ENCODE results near the gene LDAH. TPM values are rescaled to one million over a fixed set of nuclear protein-coding genes. Genes with fewer than 3 reads are reported as not detected.
A peak's percentile ranks its signal among the peaks of the same experiment; 100 is the strongest.

LDAH gene
- total RNA-seq, 2 donors from 2014 or later: 15.9 to 34.3 TPM

GRCh38 chr2:20645761-20646160 lies 177.1 kb downstream of the LDAH start:
- ATAC-seq (no peak), DNase-seq (ENCODE audit: low spot score in 2 of 2) (no peak)
- Mint-ChIP-seq H3K36me3 (no peaks in the 10 kb centered on the region), H3K9me3 (no peaks in the 10 kb centered on the region), H3K27ac (no peak overlapping the region)

GRCh38 chr2:20645301-20645701 lies 177.6 kb downstream of the LDAH start:
- no peak overlapping the region for H3K27ac Mint-ChIP-seq
- ATAC-seq: no peak
- no peaks in the 10 kb centered on the region for H3K9me3 Mint-ChIP-seq
- no peaks in the 10 kb centered on the region for H3K36me3 Mint-ChIP-seq
- no peak for DNase-seq (ENCODE audit: low spot score in 2 of 2)

- no peak overlapping the region for H3K27ac Mint-ChIP-seq
- H3K9me3 Mint-ChIP-seq: no peaks in the 10 kb centered on the region
Measured at GRCh38 chr2:20643826-20644225, 179.1 kb downstream of the LDAH start.

GRCh38 chr2:20643060-20643459 lies 179.8 kb downstream of the LDAH start:
- H3K9me3 Mint-ChIP-seq: no peaks in the 10 kb centered on the region
- DNase-seq (ENCODE audit: low spot score in 2 of 2) (no peak), ATAC-seq (no peak)
- no peaks in the 10 kb centered on the region for H3K36me3 Mint-ChIP-seq
- no peak overlapping the region for H3K27ac Mint-ChIP-seq

More at GRCh38 chr2:20643826-20644225, 179.1 kb downstream of the LDAH start:
- ATAC-seq (no peak), DNase-seq (ENCODE audit: low spot score in 2 of 2) (no peak)
- no peaks in the 10 kb centered on the region for H3K36me3 Mint-ChIP-seq

- ATAC-seq (peak; percentile 97 to 98), DNase-seq (ENCODE audit: low spot score in 2 of 2) (peak; percentile 69 to 82)
- H3K9me3 Mint-ChIP-seq: no peaks in the 10 kb centered on the region
- H3K36me3 Mint-ChIP-seq: no peaks in the 10 kb centered on the region
- no peak overlapping the region for H3K27ac Mint-ChIP-seq
Measured at GRCh38 chr2:20642055-20642971, 180.6 kb downstream of the LDAH start.

GRCh38 chr2:20641123-20641985 lies 181.5 kb downstream of the LDAH start:
- ATAC-seq (no peak), DNase-seq (ENCODE audit: low spot score in 2 of 2) (no peak)
- Mint-ChIP-seq H3K27ac (no peak overlapping the region), H3K9me3 (no peaks in the 10 kb centered on the region), H3K36me3 (no peaks in the 10 kb centered on the region)

GRCh38 chr2:20640411-20641122 lies 182.3 kb downstream of the LDAH start:
- DNase-seq (ENCODE audit: low spot score in 2 of 2): no peak
- H3K9me3 Mint-ChIP-seq: no peaks in the 10 kb centered on the region
- peak overlapping the region in 1 of 2 donors; percentile 29 for H3K27ac Mint-ChIP-seq
- ATAC-seq: no peak
- H3K36me3 Mint-ChIP-seq: no peaks in the 10 kb centered on the region

GRCh38 chr2:20638646-20639430 lies 184.1 kb downstream of the LDAH start:
- H3K27ac Mint-ChIP-seq: no peak overlapping the region
- H3K9me3 Mint-ChIP-seq: no peaks in the 10 kb centered on the region
- ATAC-seq (no peak), DNase-seq (ENCODE audit: low spot score in 2 of 2) (no peak)
- H3K36me3 Mint-ChIP-seq: peaks cover 0 to 5% of the 10 kb centered on the region in 2 donors

- DNase-seq (ENCODE audit: low spot score in 2 of 2) (no peak), ATAC-seq (no peak)
- peaks cover 0 to 5% of the 10 kb centered on the region in 2 donors for H3K36me3 Mint-ChIP-seq
- H3K9me3 Mint-ChIP-seq: no peaks in the 10 kb centered on the region
- no peak overlapping the region for H3K27ac Mint-ChIP-seq
Measured at GRCh38 chr2:20638014-20638413, 184.9 kb downstream of the LDAH start.

- Mint-ChIP-seq H3K27ac (no peak overlapping the region), H3K36me3 (peaks cover 0 to 5% of the 10 kb centered on the region in 2 donors), H3K9me3 (no peaks in the 10 kb centered on the region)
- DNase-seq (ENCODE audit: low spot score in 2 of 2) (no peak), ATAC-seq (no peak)
Measured at GRCh38 chr2:20637147-20637546, 185.8 kb downstream of the LDAH start.

- Mint-ChIP-seq H3K9me3 (no peaks in the 10 kb centered on the region), H3K36me3 (peaks cover 0 to 5% of the 10 kb centered on the region in 2 donors), H3K27ac (no peak overlapping the region)
- ATAC-seq (peak; percentile 75 to 92), DNase-seq (ENCODE audit: low spot score in 2 of 2) (peak in 1 of 2 donors; percentile 77)
Measured at GRCh38 chr2:20635675-20636584, 187.0 kb downstream of the LDAH start.

- Mint-ChIP-seq H3K9me3 (no peaks in the 10 kb centered on the region), H3K27ac (no peak overlapping the region), H3K36me3 (peaks cover 0 to 5% of the 10 kb centered on the region in 2 donors)
- ATAC-seq (no peak), DNase-seq (ENCODE audit: low spot score in 2 of 2) (no peak)
Measured at GRCh38 chr2:20635113-20635510, 187.8 kb downstream of the LDAH start.

- H3K27ac Mint-ChIP-seq: no peak overlapping the region
- ATAC-seq (no peak), DNase-seq (ENCODE audit: low spot score in 2 of 2) (no peak)
- H3K36me3 Mint-ChIP-seq: peaks cover 0 to 5% of the 10 kb centered on the region in 2 donors
- no peaks in the 10 kb centered on the region for H3K9me3 Mint-ChIP-seq
Measured at GRCh38 chr2:20634507-20635112, 188.3 kb downstream of the LDAH start.
